C4-2B (cell line): ENCODE results near the gene MAG.

ENCODE experiments used
- CTCF ChIP-seq: fragments of 450-650 bp; conservative IDR thresholded peaks from 2 replicates; pipeline ENCODE4 v1.5.1; 2017; ENCODE audit warnings: mild to moderate bottlenecking
- ZFX ChIP-seq: fragments of 450-650 bp; IDR thresholded peaks from 2 replicates; pipeline ENCODE4 v1.6.1; 2017

- TF ChIP-seq CTCF (no peak), ZFX (no peak)
These were observed 52.6 kb downstream of the MAG start for GRCh38 chr19:35344511-35345031.
